ENCODE data around the gene FIG4.
A peak's percentile ranks its signal among the peaks of the same experiment; 100 is the strongest.

The FIG4 gene

GRCh38 chr6:109686566-109687265 lies 4.4 kb upstream of the FIG4 start:
- H3K4me3 ChIP-seq (ENCODE audit: low read length, poor library complexity, severe bottlenecking), result no peak overlapping the region
- no peaks in the 10 kb centered on the region for H4K20me1 ChIP-seq (ENCODE audit: insufficient read depth, low read length, poor library complexity, severe bottlenecking)
- no peaks in the 10 kb centered on the region for H3K9me2 ChIP-seq (replicated peaks; ENCODE audit: low read depth, low read length)
- H3K9ac ChIP-seq (ENCODE audit: low read depth, low read length, poor library complexity, severe bottlenecking), result peak overlapping the region; percentile 26
- no peaks in the 10 kb centered on the region for H3K27me3 ChIP-seq (ENCODE audit: insufficient read depth, low read length, poor library complexity, severe bottlenecking)
- no peak overlapping the region for H3K4me2 ChIP-seq (ENCODE audit: low read depth, low read length, poor library complexity, severe bottlenecking)
- peaks cover 7% of the 10 kb centered on the region for H3K79me2 ChIP-seq (ENCODE audit: insufficient read depth, low read length)
- no peaks in the 10 kb centered on the region for H3K9me3 ChIP-seq (ENCODE audit: insufficient read depth, low read depth, low read length)
- no peak for TF ChIP-seq EZH2phosphoT487 (IDR thresholded peaks at IDR 0.05; ENCODE audit: borderline replicate concordance)
- TF ChIP-seq CTCF (conservative IDR thresholded peaks at IDR 0.05; ENCODE audit: low read length), result no peak
- H2AFZ ChIP-seq (ENCODE audit: low read length), result no peak overlapping the region
- no peaks in the 10 kb centered on the region for H3F3A ChIP-seq (ENCODE audit: low read depth)
- no peaks in the 10 kb centered on the region for H3K36me3 ChIP-seq (ENCODE audit: insufficient read depth, low read length)
- H3K4me1 ChIP-seq (ENCODE audit: insufficient read depth, low read length, poor library complexity, severe bottlenecking), result peaks cover 20% of the 10 kb centered on the region

- Histone ChIP-seq H3K36me3 (ENCODE audit: insufficient read depth, low read length) (no peaks in the 10 kb centered on the region), H3K79me2 (ENCODE audit: insufficient read depth, low read length) (peaks cover 13% of the 10 kb centered on the region), H3K4me3 (ENCODE audit: low read length, poor library complexity, severe bottlenecking) (no peak overlapping the region), H3K27me3 (ENCODE audit: insufficient read depth, low read length, poor library complexity, severe bottlenecking) (no peaks in the 10 kb centered on the region), H3K4me1 (ENCODE audit: insufficient read depth, low read length, poor library complexity, severe bottlenecking) (peaks cover 26% of the 10 kb centered on the region), H4K20me1 (ENCODE audit: insufficient read depth, low read length, poor library complexity, severe bottlenecking) (peaks cover 5% of the 10 kb centered on the region), H3F3A (ENCODE audit: low read depth) (no peaks in the 10 kb centered on the region), H2AFZ (ENCODE audit: low read length) (no peak overlapping the region), H3K4me2 (ENCODE audit: low read depth, low read length, poor library complexity, severe bottlenecking) (no peak overlapping the region), H3K9me3 (ENCODE audit: insufficient read depth, low read depth, low read length) (no peaks in the 10 kb centered on the region), H3K9me2 (replicated peaks; ENCODE audit: low read depth, low read length) (no peaks in the 10 kb centered on the region), H3K9ac (ENCODE audit: low read depth, low read length, poor library complexity, severe bottlenecking) (no peak overlapping the region)
- no peak for TF ChIP-seq CTCF (conservative IDR thresholded peaks at IDR 0.05; ENCODE audit: low read length)
- TF ChIP-seq EZH2phosphoT487 (IDR thresholded peaks at IDR 0.05; ENCODE audit: borderline replicate concordance), result no peak
Measured at GRCh38 chr6:109687271-109687761, 3.8 kb upstream of the FIG4 start.

- peak overlapping the region; percentile 77 for H3K4me2 ChIP-seq (ENCODE audit: low read depth, low read length, poor library complexity, severe bottlenecking)
- H3K4me1 ChIP-seq (ENCODE audit: insufficient read depth, low read length, poor library complexity, severe bottlenecking), result peaks cover 44% of the 10 kb centered on the region
- H3K9me3 ChIP-seq (ENCODE audit: insufficient read depth, low read depth, low read length), result no peaks in the 10 kb centered on the region
- H3K36me3 ChIP-seq (ENCODE audit: insufficient read depth, low read length), result no peaks in the 10 kb centered on the region
- H3K79me2 ChIP-seq (ENCODE audit: insufficient read depth, low read length), result peaks cover 20% of the 10 kb centered on the region
- H3K9ac ChIP-seq (ENCODE audit: low read depth, low read length, poor library complexity, severe bottlenecking), result peak overlapping the region; percentile 81
- TF ChIP-seq EZH2phosphoT487 (IDR thresholded peaks at IDR 0.05; ENCODE audit: borderline replicate concordance) (no peak), CTCF (conservative IDR thresholded peaks at IDR 0.05; ENCODE audit: low read length) (no peak)
- H3K4me3 ChIP-seq (ENCODE audit: low read length, poor library complexity, severe bottlenecking), result peak overlapping the region; percentile 85
- peaks cover 6% of the 10 kb centered on the region for H4K20me1 ChIP-seq (ENCODE audit: insufficient read depth, low read length, poor library complexity, severe bottlenecking)
- no peaks in the 10 kb centered on the region for H3F3A ChIP-seq (ENCODE audit: low read depth)
- H3K9me2 ChIP-seq (replicated peaks; ENCODE audit: low read depth, low read length), result no peaks in the 10 kb centered on the region
- H2AFZ ChIP-seq (ENCODE audit: low read length), result peak overlapping the region; percentile 96
- no peaks in the 10 kb centered on the region for H3K27me3 ChIP-seq (ENCODE audit: insufficient read depth, low read length, poor library complexity, severe bottlenecking)
Measured at GRCh38 chr6:109690373-109690736, 741 bp upstream of the FIG4 start.
